MCF 10A (cell line): Measurements from ENCODE around the gene PPFIBP2. TPM values are rescaled to one million over a fixed set of nuclear protein-coding genes. Genes with fewer than 3 reads are reported as not detected.

Source experiments
- BruUV-seq: library from RNA; stranded (reverse); fragments of 400-500 nt; replicated peaks from 2 replicates; lab custom pipeline; 2021; lab: Mats Ljungman, UMichigan
- CTCF ChIA-PET: fragments of 300-600 bp; sonication (Branson Sonifier 250); formaldehyde crosslinking; extraction: SDS; loops from one replicate; lab custom pipeline; 2021; ENCODE audit warnings: antibody characterized with exemption, inconsistent platforms; lab: Yijun Ruan, JAX
- POLR2A ChIA-PET: fragments of 300-600, 350-650 bp; sonication (Branson Sonifier 250); formaldehyde crosslinking; extraction: SDS; loops from one replicate; lab custom pipeline; 2020; ENCODE audit warnings: antibody characterized with exemption, inconsistent platforms; lab: Yijun Ruan, JAX
- DNase-seq: peaks from one replicate; pipeline ENCODE4 v3.0.0-alpha.2; 2018; ENCODE audit not compliant: unreplicated experiment
- H3K27ac Mint-ChIP-seq: one replicate; pipeline ENCODE4 v1.8.0; 2022; ENCODE audit warnings: mild to moderate bottlenecking, low read depth, mixed read lengths; ENCODE audit not compliant: unreplicated experiment
- H3K27me3 Mint-ChIP-seq: one replicate; pipeline ENCODE4 v1.8.0; 2022; ENCODE audit warnings: mixed read lengths; ENCODE audit not compliant: insufficient read depth, unreplicated experiment
- H3K36me3 Mint-ChIP-seq: one replicate; pipeline ENCODE4 v1.8.0; 2022; ENCODE audit warnings: mild to moderate bottlenecking, moderate library complexity, mixed read lengths; ENCODE audit not compliant: insufficient read depth, unreplicated experiment
- H3K4me1 Mint-ChIP-seq: one replicate; pipeline ENCODE4 v1.8.0; 2022; ENCODE audit warnings: mixed read lengths; ENCODE audit not compliant: insufficient read depth, unreplicated experiment
- H3K4me3 Mint-ChIP-seq: one replicate; pipeline ENCODE4 v1.8.0; 2022; ENCODE audit warnings: mild to moderate bottlenecking, moderate library complexity, mixed read lengths; ENCODE audit not compliant: unreplicated experiment
- H3K9me3 Mint-ChIP-seq: one replicate; pipeline ENCODE4 v1.8.0; 2022; ENCODE audit warnings: mixed read lengths; ENCODE audit not compliant: unreplicated experiment
- CTCF ChIP-seq: fragments of 200-600 bp; IDR thresholded peaks from one replicate; pipeline ENCODE4 v1.8.0; 2022; ENCODE audit warnings: antibody characterized with exemption, mild to moderate bottlenecking; ENCODE audit not compliant: unreplicated experiment
- intact Hi-C: fragments of 100-400 bp; cut with micrococcal nuclease; formaldehyde crosslinking; loops from 2 replicates; pipeline ENCODE4 v1.14.1; 2022
- total RNA-seq: library from RNA; stranded (reverse); gene quantifications from 2 replicates; pipeline ENCODE4 v1.2.3, GENCODE V29; 2022

Gene PPFIBP2
- total RNA-seq, 1 experiment from 2014 or later, result 3.5 TPM

- Mint-ChIP-seq H3K27me3 (peaks cover 13% of the 10 kb centered on the region), H3K27ac (no peak overlapping the region), H3K9me3 (no peaks in the 10 kb centered on the region), H3K36me3 (no peaks in the 10 kb centered on the region), H3K4me1 (peaks cover 6% of the 10 kb centered on the region), H3K4me3 (no peak overlapping the region)
- ChIA-PET CTCF (interaction anchor here (1.1 to 1.9 kb wide), 4 partner anchors 24 to 157 kb away, joined by 3 to 6 read pairs (median 4); partner anchors contain the start of gene PPFIBP2), POLR2A (interaction anchor here (0.6 kb wide), 1 partner anchor 19 kb away, joined by 4 read pairs; no protein-coding TSS in a partner anchor)
- no peak for TF ChIP-seq CTCF
- no peak for DNase-seq
- BruUV-seq, result no TSS peak
- intact Hi-C loops, result no loop called here
Measured at GRCh38 chr11:7537265-7537664, 23.5 kb downstream of the PPFIBP2 start.

GRCh38 chr11:7538031-7538430, 24.2 kb downstream of the PPFIBP2 start:
- intact Hi-C loops, result no loop called here
- no TSS peak for BruUV-seq
- Mint-ChIP-seq H3K9me3 (no peaks in the 10 kb centered on the region), H3K4me3 (no peak overlapping the region), H3K36me3 (no peaks in the 10 kb centered on the region), H3K4me1 (peaks cover 6% of the 10 kb centered on the region), H3K27me3 (peaks cover 13% of the 10 kb centered on the region), H3K27ac (no peak overlapping the region)
- CTCF ChIA-PET, result interaction anchor here (0.6 to 1.9 kb wide), 6 partner anchors 15 to 157 kb away, joined by 3 to 6 read pairs (median 3); no protein-coding TSS in a partner anchor
- POLR2A ChIA-PET, result no interaction called here
- DNase-seq, result no peak
- TF ChIP-seq CTCF, result no peak

DNA sequence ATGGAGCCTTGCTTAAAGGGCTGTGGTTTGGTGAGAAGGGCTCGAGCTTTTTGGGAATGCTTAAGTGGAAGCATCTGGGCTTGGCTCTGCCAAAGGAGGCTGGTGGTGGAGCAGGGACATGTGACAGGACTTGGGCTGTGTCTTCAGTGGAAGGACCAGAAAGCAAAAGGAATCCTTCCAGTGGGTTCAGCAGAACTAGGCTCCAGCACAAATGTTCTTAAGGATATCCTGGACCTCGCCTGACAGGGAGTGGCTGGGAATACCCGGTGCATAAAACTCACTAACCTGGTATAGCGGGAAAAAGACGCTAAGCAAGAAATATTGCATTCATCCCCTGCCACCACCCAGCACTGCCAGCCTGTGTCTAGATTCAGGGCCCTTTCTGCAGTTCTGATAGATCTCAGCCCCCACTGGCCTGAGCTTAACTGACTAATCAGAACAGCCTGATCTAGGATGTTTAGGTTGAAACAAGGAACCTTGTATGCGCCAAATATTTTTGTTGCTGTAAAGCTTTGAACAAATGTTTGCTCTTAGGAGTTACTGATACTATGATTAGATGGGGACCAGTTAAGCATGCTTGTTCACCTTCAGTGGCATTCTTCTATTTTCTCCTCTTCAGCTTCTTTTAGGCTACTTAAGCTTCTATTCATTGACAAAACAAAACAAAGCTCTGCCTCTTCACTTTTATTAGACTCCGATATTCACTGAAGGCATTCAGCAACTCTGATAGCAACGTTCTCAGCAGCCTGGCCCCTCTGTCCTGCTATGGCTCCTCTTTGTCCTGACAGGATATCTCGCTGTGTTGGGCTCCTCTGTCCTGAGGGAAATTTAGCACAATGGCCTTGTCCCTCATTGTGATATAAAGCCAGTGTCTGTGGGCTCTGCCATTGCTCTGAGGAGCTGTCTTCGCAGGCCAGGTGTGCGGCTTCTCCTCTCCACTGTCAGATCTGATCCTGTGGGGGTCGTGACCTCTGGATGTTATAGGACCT, 25.0 kb downstream of the PPFIBP2 start:
- no peak for DNase-seq
- no peaks in the 10 kb centered on the region for H3K9me3 Mint-ChIP-seq
- H3K4me3 Mint-ChIP-seq, result no peak overlapping the region
- H3K4me1 Mint-ChIP-seq, result peaks cover 6% of the 10 kb centered on the region
- H3K36me3 Mint-ChIP-seq, result no peaks in the 10 kb centered on the region
- ChIA-PET POLR2A (no interaction called here), CTCF (interaction anchor here (0.5 to 2.2 kb wide), 9 partner anchors 15 to 780 kb away, joined by 3 to 6 read pairs (median 3); partner anchors contain the start of gene PPFIBP2)
- TF ChIP-seq CTCF, result no peak
- no TSS peak for BruUV-seq
- H3K27ac Mint-ChIP-seq, result no peak overlapping the region
- intact Hi-C loops, result no loop called here
- peaks cover 13% of the 10 kb centered on the region for H3K27me3 Mint-ChIP-seq
